ENCODE measurements around the gene SLC5A6.
A peak's percentile ranks its signal among the peaks of the same experiment; 100 is the strongest.

SLC5A6 gene

DNA sequence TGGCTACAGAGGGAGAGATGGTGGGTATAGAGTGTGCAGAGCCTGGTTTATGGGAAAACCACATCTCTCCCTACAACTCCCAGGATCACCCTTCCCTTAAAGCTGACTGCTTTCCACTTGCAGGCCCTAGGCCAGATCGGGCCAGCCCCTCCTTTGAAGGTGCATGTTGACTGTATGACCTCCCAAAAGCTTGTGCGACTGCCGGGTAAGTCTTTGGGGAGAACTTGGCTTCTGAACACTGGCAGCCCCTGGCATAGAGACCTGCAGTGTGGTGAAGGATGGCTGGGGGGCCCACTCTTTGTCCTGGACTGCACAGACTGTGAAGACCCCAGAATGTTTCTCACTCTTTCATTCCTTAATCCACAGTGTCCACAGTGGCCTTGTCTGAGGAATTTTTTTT, 24.6 kb upstream of the SLC5A6 start:
- no peak for DNase-seq (ENCODE audit: low read depth, low spot score)

DNA sequence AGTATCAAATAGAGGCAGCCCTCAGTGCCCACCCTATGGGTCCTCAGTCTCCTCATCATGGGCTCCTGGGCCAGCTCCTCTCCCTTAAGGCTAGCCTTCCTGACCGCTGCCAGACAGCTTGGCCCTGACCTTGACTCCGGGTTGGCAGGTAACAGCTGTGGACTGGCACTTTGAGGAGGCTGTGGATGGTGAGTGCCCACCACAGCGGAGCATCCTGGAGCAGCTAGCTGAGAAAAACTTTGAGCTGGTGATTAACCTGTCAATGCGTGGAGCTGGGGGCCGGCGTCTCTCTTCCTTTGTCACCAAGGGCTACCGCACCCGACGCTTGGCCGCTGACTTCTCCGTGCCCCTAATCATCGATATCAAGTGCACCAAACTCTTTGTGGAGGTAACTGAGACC, 24.1 kb upstream of the SLC5A6 start:
- DNase-seq (ENCODE audit: low read depth, low spot score) = no peak

DNA sequence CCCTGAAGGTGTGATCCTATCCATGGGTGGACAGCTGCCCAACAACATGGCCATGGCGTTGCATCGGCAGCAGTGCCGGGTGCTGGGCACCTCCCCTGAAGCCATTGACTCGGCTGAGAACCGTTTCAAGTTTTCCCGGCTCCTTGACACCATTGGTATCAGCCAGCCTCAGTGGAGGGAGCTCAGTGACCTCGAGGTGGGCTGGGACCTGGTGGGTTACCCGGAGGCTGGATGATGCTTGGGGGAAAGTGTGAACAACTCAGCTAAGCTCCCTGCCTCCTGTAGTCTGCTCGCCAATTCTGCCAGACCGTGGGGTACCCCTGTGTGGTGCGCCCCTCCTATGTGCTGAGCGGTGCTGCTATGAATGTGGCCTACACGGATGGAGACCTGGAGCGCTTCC, 21.3 kb upstream of the SLC5A6 start:
- no peak for DNase-seq (ENCODE audit: low read depth, low spot score)

DNA sequence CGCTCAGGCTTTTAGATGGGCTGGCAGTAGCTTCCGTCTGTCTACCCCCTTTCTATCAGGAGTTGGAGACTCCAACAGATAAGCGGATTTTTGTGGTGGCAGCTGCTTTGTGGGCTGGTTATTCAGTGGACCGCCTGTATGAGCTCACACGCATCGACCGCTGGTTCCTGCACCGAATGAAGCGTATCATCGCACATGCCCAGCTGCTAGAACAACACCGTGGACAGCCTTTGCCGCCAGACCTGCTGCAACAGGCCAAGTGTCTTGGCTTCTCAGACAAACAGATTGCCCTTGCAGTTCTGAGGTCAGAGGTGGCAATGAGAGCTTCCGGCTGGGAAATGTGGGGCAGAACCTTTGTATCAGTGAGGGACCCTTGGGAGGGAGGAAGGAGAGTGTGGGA, 19.9 kb upstream of the SLC5A6 start:
- DNase-seq (ENCODE audit: low read depth, low spot score) = no peak

DNA sequence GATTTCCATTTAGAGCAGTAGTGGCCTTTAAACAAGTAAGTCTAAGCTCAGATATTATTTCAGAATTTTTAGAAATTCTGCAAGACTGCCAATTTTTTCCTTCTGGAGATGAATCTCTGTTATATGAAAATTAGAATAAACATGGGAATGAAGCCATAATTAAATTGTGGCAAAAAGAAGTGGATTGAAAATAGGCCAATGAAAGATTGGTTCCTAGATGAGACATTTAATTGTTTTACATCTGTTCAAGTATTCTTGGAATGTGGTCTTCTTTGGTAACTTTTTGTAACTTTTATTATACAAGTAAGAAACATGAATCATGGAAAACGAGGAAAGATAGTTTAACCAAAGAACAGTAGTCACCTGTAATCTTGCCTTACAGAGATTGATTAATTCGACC, 15.4 kb upstream of the SLC5A6 start:
- no peak for DNase-seq (ENCODE audit: low read depth, low spot score)

DNA sequence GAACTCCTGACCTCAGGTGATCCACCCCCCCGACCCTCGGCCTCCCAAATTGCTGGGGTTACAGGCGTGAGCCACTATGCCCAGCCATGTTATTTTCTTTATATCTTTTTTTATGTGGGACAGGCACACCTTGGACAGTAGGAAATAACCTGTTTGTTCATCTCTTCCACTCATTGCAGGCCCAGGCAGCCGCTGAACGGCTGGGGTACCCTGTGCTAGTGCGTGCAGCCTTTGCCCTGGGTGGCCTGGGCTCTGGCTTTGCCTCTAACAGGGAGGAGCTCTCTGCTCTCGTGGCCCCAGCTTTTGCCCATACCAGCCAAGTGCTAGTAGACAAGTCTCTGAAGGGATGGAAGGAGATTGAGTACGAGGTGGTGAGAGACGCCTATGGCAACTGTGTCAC, 13.5 kb upstream of the SLC5A6 start:
- no peak for DNase-seq (ENCODE audit: low read depth, low spot score)

DNA sequence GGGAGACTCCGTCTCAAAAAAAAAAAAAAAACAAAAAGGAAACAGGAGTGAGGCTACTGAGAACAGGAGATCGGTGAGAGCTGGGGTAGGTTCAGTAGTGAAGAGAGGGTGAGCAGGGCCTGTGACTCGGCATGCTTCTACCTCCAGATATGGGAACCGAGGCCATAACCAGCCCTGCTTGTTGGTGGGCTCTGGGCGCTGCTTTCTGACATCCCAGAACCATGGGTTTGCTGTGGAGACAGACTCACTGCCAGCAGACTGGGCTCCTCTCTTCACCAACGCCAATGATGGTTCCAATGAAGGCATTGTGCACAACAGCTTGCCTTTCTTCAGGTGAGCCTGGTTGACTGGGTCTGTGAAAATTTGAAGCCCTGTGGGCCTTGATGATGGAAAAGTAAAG, 11.3 kb upstream of the SLC5A6 start:
- no peak for DNase-seq (ENCODE audit: low read depth, low spot score)

DNA sequence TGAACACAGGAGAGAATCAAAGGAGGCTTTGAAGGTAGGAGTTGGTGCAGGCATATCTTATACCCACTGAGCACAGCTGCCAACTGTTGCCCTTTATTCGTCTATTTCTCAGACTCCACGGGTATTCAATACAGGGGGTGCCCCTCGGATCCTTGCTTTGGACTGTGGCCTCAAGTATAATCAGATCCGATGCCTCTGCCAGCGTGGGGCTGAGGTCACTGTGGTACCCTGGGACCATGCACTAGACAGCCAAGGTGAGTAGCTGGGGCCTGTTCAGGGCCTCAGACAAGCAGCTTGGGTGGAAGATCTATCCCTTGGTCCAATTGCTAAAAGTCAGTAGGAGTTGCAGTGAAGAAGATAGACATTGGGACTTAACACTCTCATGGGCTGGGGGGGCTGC, 10.3 kb upstream of the SLC5A6 start:
- no peak for DNase-seq (ENCODE audit: low read depth, low spot score)

DNA sequence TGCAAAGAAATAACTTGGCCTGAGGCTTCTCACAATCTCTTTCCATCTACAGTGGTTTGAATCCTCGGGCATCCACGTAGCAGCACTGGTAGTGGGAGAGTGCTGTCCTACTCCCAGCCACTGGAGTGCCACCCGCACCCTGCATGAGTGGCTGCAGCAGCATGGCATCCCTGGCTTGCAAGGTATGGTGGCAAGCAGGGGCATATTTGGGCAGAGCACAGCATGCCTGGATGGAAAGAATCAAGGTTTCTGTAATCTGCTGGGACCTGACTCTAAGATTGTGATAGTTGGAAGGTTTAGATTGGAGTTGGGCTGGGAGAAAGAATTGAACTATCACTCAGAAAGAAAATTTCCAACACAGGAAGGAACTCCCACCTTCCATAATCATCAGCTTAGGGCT, 9.1 kb upstream of the SLC5A6 start:
- DNase-seq (ENCODE audit: low read depth, low spot score) = no peak

DNA sequence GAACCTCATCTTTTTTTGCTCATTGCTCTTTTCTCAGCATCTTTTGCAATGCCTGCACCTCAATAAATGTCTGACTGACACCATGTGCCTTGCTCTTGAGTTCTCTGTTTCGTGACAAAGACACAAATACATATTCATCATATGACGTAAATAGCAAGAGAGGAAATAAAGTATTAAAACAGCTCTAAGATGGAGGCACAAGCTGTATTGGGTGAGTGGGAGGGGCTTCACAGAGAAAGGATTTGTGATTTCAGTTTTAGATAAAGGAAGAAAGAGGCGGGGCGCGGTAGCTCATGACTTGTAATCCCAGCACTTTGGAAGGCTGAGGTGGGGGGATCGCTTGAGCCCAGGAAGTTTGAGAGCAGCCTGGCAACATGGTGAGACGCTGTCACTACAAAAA, 8.0 kb upstream of the SLC5A6 start:
- DNase-seq (ENCODE audit: low read depth, low spot score) = no peak

DNA sequence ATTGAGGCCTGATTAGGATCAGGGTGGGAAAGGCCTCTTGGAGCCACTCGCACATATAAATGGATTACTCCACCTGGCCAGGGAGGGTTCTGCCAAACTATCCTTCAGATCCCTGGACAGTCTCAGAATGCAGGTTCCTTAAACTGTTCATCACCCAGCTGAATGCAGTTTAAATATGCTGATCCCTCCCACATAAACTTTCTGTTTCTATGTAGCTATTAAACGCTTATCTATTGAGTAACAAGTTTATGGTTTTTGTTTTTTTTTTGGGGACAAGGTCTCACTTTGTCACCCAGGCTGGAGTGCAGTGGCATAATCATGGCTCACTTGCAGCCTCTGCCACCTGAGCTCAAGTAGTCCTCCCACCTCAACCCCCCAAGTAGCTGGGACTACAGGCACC, 7.0 kb upstream of the SLC5A6 start:
- no peak for DNase-seq (ENCODE audit: low read depth, low spot score)

DNA sequence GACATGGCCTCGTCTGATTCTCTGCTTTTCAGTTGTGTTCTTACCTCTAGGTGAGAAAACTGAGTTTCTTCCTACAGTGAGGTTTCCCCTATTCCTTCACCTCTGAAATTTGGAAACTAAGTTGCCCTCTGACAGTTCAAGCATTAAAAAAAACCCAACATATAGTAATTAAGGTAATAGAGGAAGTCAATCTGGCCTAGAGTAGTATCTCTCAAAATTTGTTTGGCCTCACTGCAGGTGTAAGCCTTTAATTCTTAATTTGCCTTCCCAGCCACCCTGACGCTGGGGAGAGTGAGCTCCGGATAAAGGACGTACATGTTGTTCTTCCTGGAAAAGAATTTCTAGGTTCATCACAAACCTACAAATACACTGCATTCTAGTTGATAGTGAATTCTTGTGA, 6.5 kb upstream of the SLC5A6 start:
- DNase-seq (ENCODE audit: low read depth, low spot score) = no peak

DNA sequence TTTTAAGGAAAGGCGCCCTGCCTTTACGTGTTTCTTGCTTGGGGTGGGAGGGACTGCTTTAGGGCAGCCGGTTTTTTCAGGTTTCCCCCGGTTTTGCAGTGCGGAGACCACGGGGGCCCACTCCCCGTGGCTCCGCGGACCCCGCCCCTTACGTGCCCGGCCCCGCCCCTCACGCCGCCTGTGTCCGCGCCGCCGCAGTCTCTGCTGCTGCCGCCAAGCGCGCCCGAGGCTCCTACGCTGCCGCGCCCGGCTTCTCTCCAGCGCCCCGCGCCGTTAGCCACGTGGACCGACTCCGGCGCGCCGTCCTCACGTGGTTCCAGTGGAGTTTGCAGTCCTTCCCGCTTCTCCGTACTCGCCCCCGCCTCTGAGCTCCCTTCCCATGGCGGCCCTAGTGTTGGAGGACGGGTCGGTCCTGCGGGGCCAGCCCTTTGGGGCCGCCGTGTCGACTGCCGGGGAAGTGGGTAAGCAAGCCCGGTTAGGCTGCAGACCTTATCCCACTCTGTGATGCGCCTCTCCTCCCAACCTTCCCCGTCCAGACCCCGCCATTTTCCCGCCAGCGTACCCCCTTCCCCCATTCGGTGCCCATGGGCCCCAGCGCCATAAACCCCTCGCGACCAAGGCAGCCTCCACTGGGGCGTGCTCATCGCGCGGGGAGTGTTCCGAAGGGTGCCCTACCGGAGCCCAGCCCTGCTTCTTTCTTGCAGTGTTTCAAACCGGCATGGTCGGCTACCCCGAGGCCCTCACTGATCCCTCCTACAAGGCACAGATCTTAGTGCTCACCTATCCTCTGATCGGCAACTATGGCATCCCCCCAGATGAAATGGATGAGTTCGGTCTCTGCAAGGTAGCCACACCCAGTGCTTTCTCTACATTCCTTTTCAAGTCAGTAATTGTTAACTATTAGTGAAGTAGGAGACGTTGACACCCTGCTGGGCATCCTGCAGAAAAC, 5.4 kb upstream of the SLC5A6 start, which contains the start of gene CAD:
Gene CAD, plus strand, starts transcription at position 197 of the 949 bp plus-strand sequence. Its CDS starts 183 bp downstream, at position 380.
- peak; percentile 67 for DNase-seq (ENCODE audit: low read depth, low spot score)

DNA sequence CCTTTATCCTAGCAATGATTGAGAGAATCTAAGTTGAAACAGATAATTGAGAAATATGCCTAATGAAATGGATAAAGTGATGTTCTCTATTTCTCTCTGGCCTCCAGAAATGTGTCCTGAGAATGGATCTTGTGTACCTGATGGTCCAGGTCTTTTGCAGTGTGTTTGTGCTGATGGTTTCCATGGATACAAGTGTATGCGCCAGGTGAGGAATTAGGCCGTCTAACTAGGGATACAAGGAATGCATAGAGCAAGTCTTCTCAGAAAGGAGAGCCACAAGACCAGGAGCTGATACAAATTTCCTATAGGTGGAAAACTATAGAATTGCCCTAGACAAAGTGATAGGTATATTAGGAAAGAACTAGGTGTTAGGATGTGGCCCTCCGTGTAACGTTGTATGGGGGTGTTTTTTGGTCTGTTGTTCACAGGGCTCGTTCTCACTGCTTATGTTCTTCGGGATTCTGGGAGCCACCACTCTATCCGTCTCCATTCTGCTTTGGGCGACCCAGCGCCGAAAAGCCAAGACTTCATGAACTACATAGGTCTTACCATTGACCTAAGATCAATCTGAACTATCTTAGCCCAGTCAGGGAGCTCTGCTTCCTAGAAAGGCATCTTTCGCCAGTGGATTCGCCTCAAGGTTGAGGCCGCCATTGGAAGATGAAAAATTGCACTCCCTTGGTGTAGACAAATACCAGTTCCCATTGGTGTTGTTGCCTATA, 4.5 kb upstream of the SLC5A6 start:
- DNase-seq (ENCODE audit: low read depth, low spot score) = no peak

DNA sequence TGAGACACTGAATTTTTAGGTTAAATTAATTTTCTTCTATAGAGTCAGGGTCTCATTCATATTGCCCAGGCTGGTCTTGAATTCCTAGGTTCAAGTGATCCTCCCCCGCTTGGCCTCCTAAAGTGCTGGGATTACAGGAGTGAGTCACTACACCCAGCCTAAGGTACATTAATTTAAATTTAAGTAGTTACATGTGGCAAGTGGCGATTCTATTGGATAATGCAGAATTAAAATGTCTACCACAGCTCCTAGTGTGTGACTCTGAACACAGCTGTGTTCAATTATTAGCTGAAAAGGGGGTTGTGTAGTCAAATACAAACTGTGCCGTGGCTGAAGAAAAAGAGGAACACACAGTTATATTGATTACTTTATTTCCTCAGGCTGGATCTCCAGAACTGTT, 2.9 kb upstream of the SLC5A6 start:
- DNase-seq (ENCODE audit: low read depth, low spot score) = no peak

DNA sequence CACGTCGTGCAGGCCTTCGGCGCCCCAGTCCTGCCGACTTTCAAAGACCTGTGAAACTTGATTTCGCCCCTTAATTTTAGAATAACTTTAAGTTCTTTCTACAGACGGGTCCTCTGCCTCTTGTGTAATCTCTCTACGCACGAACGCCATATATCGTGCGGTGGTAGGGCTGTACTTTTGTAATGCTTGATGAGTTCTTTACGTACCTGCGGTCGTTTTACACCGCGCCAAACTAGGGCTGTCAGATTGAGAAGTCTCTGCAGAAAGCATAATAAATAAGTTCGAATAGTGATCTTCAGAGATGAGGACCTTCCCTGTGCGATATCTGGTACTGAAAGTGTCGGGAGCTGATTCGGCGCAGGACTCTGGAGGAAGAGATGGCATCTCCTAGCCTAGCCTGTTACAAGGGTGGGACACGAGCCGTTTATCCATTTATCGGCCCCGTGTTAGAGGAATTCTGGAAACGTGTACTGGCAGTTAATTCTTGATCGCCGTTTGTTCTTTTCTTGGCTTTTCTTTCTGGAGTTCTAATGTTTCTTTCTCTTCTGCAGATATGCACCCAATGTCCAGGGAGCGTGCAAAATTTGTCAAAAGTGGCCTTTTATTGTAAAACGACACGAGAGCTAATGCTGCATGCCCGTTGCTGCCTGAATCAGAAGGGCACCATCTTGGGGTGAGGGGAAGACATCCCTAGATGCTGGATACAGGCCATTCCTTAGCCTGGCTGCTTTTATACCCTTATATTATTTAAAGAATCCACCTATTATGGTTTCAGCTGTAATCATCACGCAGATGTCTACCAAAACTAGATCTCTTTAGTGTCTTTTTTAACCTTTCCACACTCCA, 781 bp upstream of the SLC5A6 start:
- no peak for DNase-seq (ENCODE audit: low read depth, low spot score)

DNA sequence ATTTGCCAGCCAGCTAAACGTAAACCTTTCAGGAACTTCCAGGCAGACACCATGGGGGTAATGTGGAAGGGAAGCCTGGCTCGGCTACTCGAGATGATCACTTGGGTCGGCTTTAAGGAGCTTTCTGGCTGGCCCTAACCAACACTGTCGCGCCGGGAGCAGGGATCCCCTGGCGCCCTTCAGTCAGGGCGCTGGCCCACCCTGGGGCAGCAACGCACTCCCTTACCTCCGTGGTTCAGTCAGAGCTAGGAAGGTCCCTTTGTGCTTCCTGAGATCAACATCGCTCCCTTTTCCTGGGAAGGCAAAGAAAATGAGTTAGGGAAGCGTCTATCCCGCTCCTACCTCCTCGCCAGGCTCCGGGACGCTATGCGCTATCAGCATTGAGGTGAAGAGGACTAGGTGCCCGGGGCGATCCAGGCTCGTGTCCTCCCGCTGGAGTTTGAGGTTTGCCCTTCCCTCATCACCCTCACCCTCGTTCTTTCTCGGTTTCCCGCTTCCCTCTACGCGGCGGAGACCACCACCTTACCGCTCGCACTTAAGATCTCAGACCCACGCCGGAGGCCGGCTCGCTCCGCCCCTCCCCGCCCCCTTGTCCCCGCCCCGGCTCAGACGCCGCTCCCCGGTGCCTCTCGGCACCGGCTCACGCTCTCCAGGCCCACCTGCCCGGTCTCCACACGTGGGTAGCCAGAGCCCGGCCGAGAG, 676 bp downstream of the SLC5A6 start:
- DNase-seq (ENCODE audit: low read depth, low spot score) = no peak

DNA sequence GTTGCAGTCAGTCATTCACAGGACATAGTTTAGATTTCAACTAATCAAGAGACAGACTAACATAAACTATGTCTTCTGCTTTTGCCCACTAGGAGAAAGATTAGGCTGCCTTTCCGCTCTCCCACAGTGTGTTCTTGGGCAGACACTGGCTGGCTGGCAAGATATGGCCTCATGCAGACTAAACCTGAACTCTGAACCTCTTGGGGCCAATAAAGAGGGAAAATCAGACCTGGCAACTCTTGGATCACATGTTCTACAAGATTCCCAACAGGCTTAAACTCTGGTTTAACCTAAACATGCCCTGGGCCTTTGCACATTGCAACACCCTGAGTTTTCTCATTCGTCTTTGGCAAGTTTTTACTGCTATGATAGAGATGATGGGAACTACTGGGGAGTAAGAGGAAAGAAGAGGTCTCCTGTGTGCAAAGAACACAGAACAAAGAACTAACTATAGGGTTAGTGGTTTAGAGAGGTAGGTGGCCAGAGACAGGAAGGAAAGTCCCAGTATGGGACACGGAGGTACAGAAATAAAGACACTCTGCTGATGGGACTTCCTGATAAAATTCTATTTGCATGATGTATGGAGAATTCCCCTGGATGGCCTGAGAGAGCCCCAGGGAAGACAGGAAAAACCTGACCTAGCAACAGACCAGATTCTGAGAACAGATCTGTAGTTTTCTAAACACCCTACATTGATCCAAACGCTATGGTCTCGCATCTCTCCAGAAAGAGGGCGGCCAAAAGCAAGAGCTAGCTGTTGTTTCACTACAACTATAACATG, 2.3 kb downstream of the SLC5A6 start:
- no peak for DNase-seq (ENCODE audit: low read depth, low spot score)

DNA sequence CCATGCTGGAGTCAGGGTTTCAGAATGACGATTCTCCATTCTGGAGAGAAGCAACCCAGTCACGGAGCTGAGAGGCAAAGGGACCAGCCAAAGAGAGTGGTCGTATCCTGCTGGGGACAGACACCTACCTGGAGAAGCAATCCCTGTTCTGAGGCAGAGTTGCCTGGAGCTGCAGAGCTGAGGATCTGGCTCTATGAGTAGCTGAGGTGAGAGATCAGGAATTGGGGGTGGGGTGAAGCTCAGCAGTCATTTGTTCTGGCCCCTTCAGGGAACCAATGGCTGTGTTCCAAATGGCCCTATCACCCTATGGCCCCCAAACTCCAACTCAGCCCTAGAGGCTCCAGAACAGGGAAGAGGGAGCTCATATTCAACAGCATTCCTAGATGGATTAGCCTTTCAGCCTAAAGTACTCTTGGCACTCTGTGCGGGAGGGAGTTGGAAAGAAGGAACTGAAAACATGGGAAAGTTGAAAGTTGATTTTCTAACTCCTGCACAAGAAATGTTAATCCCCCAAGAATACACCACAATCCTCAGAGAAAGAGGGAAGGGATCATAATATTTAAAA, 3.5 kb downstream of the SLC5A6 start:
- no peak for DNase-seq (ENCODE audit: low read depth, low spot score)

DNA sequence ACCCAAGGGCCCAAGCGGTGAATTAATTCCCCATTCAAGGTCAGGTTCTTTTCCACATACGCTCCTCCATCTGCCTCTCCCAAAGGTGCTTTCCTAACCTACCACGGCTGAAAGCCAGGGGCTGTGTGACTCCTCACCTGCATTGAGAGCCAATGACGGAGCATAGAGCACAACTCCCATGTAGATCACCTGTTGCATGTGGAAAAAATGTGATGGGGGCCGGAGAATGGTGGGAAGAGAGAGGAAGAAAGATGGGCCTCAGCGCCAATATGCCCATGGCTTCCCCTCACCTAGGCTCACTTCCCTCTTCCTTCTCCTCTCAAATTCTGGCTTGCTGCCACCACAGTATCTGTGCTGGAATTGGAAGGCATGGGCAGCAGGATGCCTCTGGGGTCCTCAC, 5.7 kb downstream of the SLC5A6 start:
- no peak for DNase-seq (ENCODE audit: low read depth, low spot score)
